RCC 7860 (cell line): ENCODE results near the gene MRPS33.
"Not testable (repeated sequence)": the region's sequence is repeated elsewhere in the genome, so short reads cannot be mapped to it uniquely, and the experiment has no call there.

Experiments used
- DNase-seq: peaks from one replicate; pipeline ENCODE4 v3.0.0-alpha.2; 2015; ENCODE audit warnings: low spot score
- FAIRE-seq: peaks from 2 replicates; lab custom pipeline; 2012; peaks lifted over from hg19 to GRCh38; lab: Jason Lieb, UNC

MRPS33 gene

DNA sequence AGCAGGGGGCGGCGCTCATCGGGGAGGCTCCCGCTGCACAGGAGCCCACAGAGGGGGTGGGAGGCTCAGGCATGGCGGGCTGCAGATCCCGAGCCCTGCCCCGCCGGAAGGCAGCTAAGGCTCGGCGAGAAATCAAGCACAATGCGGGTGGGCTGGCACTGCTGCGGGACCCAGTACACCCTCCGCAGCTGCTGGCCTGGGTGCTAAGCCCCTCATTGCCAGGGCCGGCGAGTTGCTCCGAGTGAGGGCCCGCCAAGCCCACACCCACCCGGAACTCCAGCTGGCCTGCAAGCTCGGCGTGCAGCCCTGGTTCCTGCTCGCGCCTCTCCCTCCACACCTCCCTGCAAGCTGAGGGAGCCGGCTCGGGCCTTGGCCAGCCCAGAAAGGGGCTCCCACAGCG lies 57.8 kb downstream of the MRPS33 start:
- not testable (repeated sequence) for DNase-seq, FAIRE-seq
